HepG2 (cell line): ENCODE results near the gene MGAT5. TPM values are rescaled to one million over a fixed set of nuclear protein-coding genes. Genes with fewer than 3 reads are reported as not detected.
A peak's percentile ranks its signal among the peaks of the same experiment; 100 is the strongest.

Experiments
- ATAC-seq: fragments of 200-7000 bp; cut with Tn5 transposase; 3 replicates; pipeline ENCODE4 v1.9.1; 2020; ENCODE audit warnings: mild to moderate bottlenecking, moderate library complexity
- BruUV-seq: library from RNA; stranded (reverse); fragments of 400-500 nt; replicated peaks from 2 replicates; lab custom pipeline; 2021; lab: Mats Ljungman, UMichigan
- CTCF ChIA-PET: fragments of 300-600 bp; formaldehyde crosslinking; extraction: SDS; loops from one replicate; lab custom pipeline; 2021; ENCODE audit warnings: low total read pairs, inconsistent platforms, low intra/inter-chr PET ratio; lab: Yijun Ruan, JAX
- POLR2A ChIA-PET: fragments of 350-600 bp; sonication (Branson Sonifier 250); formaldehyde crosslinking; loops from one replicate; lab custom pipeline; 2020; ENCODE audit warnings: antibody characterized with exemption, inconsistent platforms; lab: Yijun Ruan, JAX
- DNase-seq: peaks from one replicate; pipeline ENCODE4 v3.0.0-alpha.2; 2015; ENCODE audit warnings: low spot score
- FAIRE-seq: peaks from 3 replicates; lab custom pipeline; 2011; peaks lifted over from hg19 to GRCh38; lab: Jason Lieb, UNC
- H2AFZ ChIP-seq: one replicate; pipeline ENCODE4 v1.6.1; 2011; ENCODE audit warnings: low read length, inconsistent platforms
- H3K27ac ChIP-seq: fragments of 300-600 bp; 3 replicates; pipeline ENCODE4 v1.8.0; 2011; ENCODE audit warnings: mixed run types, mild to moderate bottlenecking, mixed read lengths, low read length, inconsistent platforms; ENCODE audit not compliant: insufficient read depth; ENCODE audit errors: extremely low read length
- H3K27me3 ChIP-seq, 2 experiments: fragments of 200-600 bp in 1 of 2; 2 replicates in 1 of 2; 3 replicates in 1 of 2; pipeline versions ENCODE4 v1.6.0 to v1.8.0; 2011; ENCODE audit warnings: low read length in 2 of 2, mild to moderate bottlenecking in 2 of 2, moderate library complexity in 2 of 2, inconsistent platforms in 1 of 2; ENCODE audit not compliant: insufficient read depth in 2 of 2, control insufficient read depth in 1 of 2
- H3K36me3 ChIP-seq, 2 experiments: fragments of 200-600 bp in 1 of 2; replicated peaks in 1 of 2; 2 replicates in 1 of 2; 3 replicates in 1 of 2; pipeline versions ENCODE4 v1.5.1 to v1.8.0; 2011; ENCODE audit warnings: low read length in 2 of 2, inconsistent platforms in 1 of 2; ENCODE audit not compliant: insufficient read depth in 2 of 2, control insufficient read depth in 1 of 2
- H3K4me1 ChIP-seq: 2 replicates; pipeline ENCODE4 v1.5.1; 2012; ENCODE audit warnings: low read length, inconsistent platforms; ENCODE audit not compliant: insufficient read depth
- H3K4me2 ChIP-seq: 2 replicates; pipeline ENCODE4 v1.6.0; 2011; ENCODE audit warnings: low read depth, low read length, inconsistent platforms
- H3K4me3 ChIP-seq, 3 experiments: fragments of 200-600 bp in 1 of 3; sonication (generic), shearing (Covaris generic) in 1 of 3; replicated peaks in 1 of 3; 2 replicates each; pipeline ENCODE4 v1.5.1; 2011 to 2016; ENCODE audit warnings: low read length in 3 of 3, inconsistent platforms in 2 of 3, low read depth in 2 of 3, mild to moderate bottlenecking in 2 of 3, control low read depth in 1 of 3, mixed read lengths in 1 of 3; ENCODE audit not compliant: insufficient read depth in 1 of 3
- H3K79me2 ChIP-seq: one replicate; pipeline ENCODE4 v1.6.1; 2011; ENCODE audit warnings: low read length, inconsistent platforms; ENCODE audit not compliant: insufficient read depth
- H3K9ac ChIP-seq: 2 replicates; pipeline ENCODE4 v1.6.0; 2011; ENCODE audit warnings: mild to moderate bottlenecking, low read depth, low read length, inconsistent platforms; ENCODE audit not compliant: insufficient read depth
- H3K9me3 ChIP-seq: 2 replicates; pipeline ENCODE4 v1.5.1; 2012; ENCODE audit warnings: mild to moderate bottlenecking, low read length
- H4K20me1 ChIP-seq: 2 replicates; pipeline ENCODE4 v1.6.0; 2011; ENCODE audit warnings: inconsistent platforms, mild to moderate bottlenecking, low read length, moderate library complexity; ENCODE audit not compliant: insufficient read depth
- CENPT ChIP-seq: sonication (generic); formaldehyde crosslinking; IDR thresholded peaks from 2 replicates; pipeline ENCODE4 v1.8.0; 2022; ENCODE audit warnings: low read depth, mild to moderate bottlenecking, moderate library complexity, missing genetic modification reagents
- LBX2 ChIP-seq: sonication (generic); formaldehyde crosslinking; IDR thresholded peaks from 2 replicates; pipeline ENCODE4 v1.5.0; 2020; ENCODE audit warnings: missing genetic modification reagents, mild to moderate bottlenecking, borderline replicate concordance
- RBM22 ChIP-seq: fragments of 200-400 bp; formaldehyde crosslinking; optimal IDR thresholded peaks from 2 replicates; pipeline ENCODE3; 2017; ENCODE audit warnings: mild to moderate bottlenecking, low read length, moderate library complexity
- XBP1 ChIP-seq: sonication (generic); formaldehyde crosslinking; IDR thresholded peaks from 2 replicates; pipeline ENCODE4 v1.5.0; 2020; ENCODE audit warnings: missing genetic modification reagents
- ZFY ChIP-seq: sonication (generic); formaldehyde crosslinking; IDR thresholded peaks from 2 replicates; pipeline ENCODE4 v1.4.0; 2020; ENCODE audit warnings: missing genetic modification reagents
- ZNF503 ChIP-seq: sonication (generic); formaldehyde crosslinking; IDR thresholded peaks from 2 replicates; pipeline ENCODE4 v1.4.0; 2020; ENCODE audit warnings: missing genetic modification reagents
- WGBS: methylation state at CpG from one replicate; pipeline ENCODE4 v1.1.6; 2017; ENCODE audit warnings: low lambda C conversion rate; 5-methylcytosine and 5-hydroxymethylcytosine counted together
- in situ Hi-C: cut with HindIII; loops from 2 replicates; pipeline ENCODE4 v1.10.0; 2017; ENCODE audit warnings: low pct_unique_long_range_greater_than_20kb; ENCODE audit not compliant: extremely low pct_ligation_motif_present
- intact Hi-C: fragments of 100-400 bp; cut with micrococcal nuclease; formaldehyde crosslinking; loops from one replicate; pipeline ENCODE4 v1.10.0; 2022; ENCODE audit not compliant: unreplicated experiment
- polyA plus RNA-seq, 8 experiments: library from polyadenylated mRNA; depleted of rRNA in 3 of 8; stranded (reverse) in 7 of 8; unstranded in 1 of 8; fragments of >200 nt; fragmentation: Illumina TruSeq in 4 of 8; extraction: Trizol in 4 of 8; gene quantifications; 2 replicates each; pipeline versions ENCODE4 v1.2.1 to v1.2.3, GENCODE V29; 2011 to 2016; ENCODE audit warnings: low read depth in 4 of 8, missing spikeins in 1 of 8, mixed read lengths in 1 of 8; ENCODE audit not compliant: insufficient read depth in 1 of 8
- total RNA-seq, 5 experiments: library from RNA; depleted of rRNA; stranded (reverse); fragments of >200 nt; fragmentation: Illumina TruSeq; extraction: Trizol; gene quantifications; 2 replicates each; pipeline ENCODE4 v1.2.3, GENCODE V29; 2016; ENCODE audit warnings: low read depth in 1 of 5

MGAT5 gene
- total and polyA plus RNA-seq, 2 of the 13 experiments (the other 11 are each of a cell fraction or from before 2014, with no cell fraction given): 33.1 to 60.2 TPM

- Histone ChIP-seq H3K4me2 (no peak overlapping the region), H3K27me3 (no peaks in the 10 kb centered on the region), H3K4me1 (peaks cover 31% of the 10 kb centered on the region), H3K27ac (no peak overlapping the region), H3K9me3 (no peaks in the 10 kb centered on the region), H3K4me3 (no peak overlapping the region), H3K36me3 (peaks cover 57 to 84% of the 10 kb centered on the region in 2 experiments), H2AFZ (no peak overlapping the region), H3K79me2 (peaks cover 3% of the 10 kb centered on the region), H4K20me1 (peaks cover 3% of the 10 kb centered on the region; the same call in 1 of the 2 replicates), H3K9ac (no peak overlapping the region)
- POLR2A ChIA-PET: no interaction called here
- BruUV-seq: no TSS peak
- CTCF ChIA-PET: no interaction called here
- TF ChIP-seq ZFY (CRISPR knock-in tag) (no peak), ZNF503 (CRISPR knock-in tag) (no peak), XBP1 (CRISPR knock-in tag) (no peak), RBM22 (peak; percentile 70), CENPT (no peak), LBX2 (CRISPR knock-in tag) (no peak)
- ATAC-seq (no peak), FAIRE-seq (no peak), DNase-seq (no peak)
- intact Hi-C loops (no loop called here), in situ Hi-C loops (no loop called here)
- 100% methylated on average over 3 of the region's 6 CpGs for WGBS
Measured at GRCh38 chr2:134448650-134449049, 194.8 kb downstream of the MGAT5 start.
